Nucleus accumbens (tissue), 56 donors: ENCODE measurements around the gene RHEX.
"Not testable (repeated sequence)": the region's sequence is repeated elsewhere in the genome, so short reads cannot be mapped to it uniquely, and the experiment has no call there.

Experiments
- DNase-seq, 56 donors: peaks; one replicate each; lab custom pipeline; 2025; lab: John Stamatoyannopoulos, UW

RHEX gene

DNA sequence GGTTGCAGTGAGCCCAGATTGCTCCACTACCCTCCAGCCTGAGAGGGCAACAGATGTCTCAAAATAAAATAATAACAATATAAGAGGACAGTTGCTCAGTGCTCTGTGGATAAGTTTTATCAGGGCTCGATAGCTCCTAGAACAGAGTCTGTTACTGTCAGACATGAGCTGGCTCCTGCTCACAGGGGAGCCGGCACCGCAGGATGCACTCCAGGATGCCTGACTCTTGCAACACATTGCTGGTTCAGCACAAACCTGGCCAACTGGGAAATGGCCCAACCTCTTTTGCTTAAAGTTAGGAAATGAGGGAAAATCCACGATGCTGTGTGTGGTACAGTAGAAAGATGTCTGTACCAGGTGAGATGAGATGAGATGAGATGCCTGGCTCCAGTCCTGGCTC, 23.5 kb upstream of the RHEX start:
- no peak for DNase-seq

DNA sequence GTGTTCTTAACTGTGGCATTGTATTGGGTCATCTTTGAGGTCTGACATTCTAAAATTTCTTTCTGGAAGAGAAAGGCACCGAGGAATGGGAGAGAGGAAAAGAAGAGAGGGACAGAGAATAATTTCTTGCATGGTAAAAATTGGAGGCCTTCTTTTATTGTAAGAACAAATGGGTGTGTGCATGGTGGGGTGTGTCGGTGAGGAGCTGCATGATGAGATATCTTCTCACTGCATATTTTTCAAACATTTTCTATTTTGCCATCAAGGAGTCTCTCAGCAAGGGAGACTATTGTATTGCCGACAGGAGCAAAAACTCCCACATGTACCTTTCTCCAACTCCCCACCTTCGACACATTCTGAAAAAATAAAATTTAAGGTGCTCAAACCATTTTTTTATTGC, 22.8 kb upstream of the RHEX start:
- no peak for DNase-seq

DNA sequence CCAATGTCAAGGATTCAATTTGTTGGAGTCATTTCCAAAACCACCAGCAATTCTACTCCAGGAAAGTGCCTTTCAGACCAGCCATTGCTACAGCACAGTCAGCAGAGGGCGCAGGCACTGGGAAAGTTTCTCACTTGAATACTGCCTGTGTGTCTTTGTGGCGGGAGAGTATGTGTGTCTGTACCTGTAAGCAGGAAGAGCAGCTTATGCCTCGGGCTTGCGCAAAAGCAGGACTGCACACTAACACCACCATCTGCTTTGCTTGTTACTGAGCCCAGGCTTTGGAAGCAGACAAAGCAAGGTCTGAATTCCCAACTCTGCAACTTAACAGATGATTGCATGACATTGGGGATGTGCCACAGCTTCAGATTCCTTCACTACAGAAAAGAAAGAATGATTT, 22.3 kb upstream of the RHEX start:
- DNase-seq: peak in 43 of 56 donors; percentile 4 to 78 (median 41)

DNA sequence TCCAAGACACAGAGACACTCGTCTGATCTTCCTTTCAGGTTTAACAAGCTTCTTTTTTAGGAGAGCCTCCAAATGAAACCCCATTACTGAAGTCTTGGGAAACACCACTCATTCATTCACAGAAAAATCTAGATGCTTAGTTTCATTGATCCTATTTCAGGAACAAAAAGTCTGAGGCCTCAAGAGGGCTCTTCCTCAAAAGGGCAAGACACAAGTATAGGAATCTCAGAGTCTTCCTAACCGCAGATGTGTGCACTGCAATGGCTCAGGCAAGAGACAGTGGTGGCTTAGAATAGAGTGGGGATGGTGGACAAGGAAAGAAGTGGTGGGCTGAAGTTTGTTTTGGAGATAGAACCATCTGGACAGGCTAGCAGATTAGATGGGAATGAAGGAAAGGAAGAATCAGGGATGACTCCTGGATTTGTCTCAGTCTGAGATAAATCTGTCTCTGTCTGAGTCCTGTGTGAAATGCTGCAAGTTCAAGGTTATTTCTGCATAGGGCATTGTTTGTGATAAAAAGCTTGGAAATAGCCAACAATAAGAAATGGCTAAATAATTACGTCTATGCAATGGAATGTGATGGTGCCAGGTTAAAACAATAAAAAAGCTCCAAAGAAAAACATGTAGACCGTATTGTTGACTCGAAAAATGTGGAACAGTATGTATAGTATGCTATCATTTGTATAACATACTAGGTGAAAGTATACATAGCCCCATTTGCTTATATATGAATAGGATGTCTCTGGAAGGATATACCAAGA, 20.4 kb upstream of the RHEX start:
- no peak for DNase-seq

DNA sequence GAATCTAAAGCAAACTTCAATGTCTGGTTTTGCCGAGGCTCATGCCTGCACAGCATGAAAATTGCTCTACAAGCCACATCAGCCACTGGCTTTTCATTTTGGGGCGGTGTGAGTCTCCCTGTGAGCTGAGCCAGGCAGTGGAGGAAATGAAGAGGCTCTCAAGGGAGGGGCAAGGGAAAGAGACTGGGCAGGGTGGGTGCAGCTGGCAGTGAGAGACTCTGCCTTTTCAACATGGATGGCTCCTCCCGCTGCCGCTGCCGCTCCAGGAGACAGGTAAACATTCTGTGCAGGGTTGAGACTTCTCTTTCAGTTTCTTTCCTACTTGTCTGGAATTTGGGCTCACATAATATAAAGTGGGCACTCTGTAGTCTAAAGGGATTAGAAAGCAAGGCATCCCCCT, 17.9 kb upstream of the RHEX start:
- DNase-seq: no peak

DNA sequence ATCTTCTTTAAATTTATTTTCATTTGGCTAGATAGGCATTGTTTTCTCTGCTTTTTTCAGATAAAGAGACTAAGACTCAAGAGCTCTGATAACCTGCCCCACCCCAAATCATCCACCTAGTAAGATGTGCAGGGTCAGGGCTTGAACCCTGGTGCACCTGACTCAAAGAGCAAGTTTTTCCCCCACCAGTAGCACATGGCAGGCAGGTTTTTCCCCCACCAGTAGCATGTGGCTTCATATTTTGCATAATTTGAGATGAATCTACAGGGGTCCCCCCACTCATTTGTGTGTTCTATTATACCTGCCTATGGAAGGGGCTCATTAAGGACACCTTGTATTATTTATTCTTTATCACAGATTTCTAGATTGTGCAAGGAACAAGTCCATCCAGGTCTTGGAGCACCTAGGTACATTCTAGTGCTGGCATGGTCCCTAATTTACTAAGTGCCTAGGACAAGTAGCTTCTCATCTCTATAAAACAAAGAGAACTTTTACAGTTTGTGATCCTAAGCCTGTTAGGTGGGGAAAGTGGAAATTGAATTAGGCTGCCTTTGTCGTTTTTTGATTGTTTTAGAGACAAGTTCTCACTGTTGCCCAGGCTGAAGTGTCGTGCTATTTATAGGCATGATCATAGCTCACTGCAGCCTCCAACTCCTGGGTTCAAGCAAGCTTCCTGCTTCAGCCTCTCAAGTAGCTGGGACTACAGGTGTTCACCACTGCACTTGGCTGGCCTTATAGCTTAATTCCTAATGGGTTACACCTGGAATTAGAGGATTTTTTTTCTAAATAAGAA, 16.1 kb upstream of the RHEX start:
- no peak for DNase-seq

DNA sequence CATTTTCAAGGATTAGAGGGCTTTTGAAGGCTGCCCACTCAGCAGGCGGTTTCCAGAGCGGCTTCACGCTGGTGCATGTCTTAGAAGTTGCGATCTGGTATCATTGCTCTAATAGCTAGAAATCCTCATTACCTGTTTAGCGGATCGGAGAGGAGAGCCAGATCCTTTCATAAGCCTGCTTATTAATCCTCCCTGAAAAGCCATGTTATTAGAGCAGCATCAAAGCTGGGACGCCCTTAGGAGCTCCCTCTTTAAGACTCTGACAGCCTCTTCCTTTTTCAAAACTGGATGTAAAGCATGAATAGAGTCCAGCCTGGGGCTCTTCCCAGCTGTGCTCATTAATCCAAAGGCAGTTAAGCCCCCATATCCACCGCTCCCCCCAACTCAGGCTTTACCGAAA, 15.4 kb upstream of the RHEX start:
- no peak for DNase-seq

DNA sequence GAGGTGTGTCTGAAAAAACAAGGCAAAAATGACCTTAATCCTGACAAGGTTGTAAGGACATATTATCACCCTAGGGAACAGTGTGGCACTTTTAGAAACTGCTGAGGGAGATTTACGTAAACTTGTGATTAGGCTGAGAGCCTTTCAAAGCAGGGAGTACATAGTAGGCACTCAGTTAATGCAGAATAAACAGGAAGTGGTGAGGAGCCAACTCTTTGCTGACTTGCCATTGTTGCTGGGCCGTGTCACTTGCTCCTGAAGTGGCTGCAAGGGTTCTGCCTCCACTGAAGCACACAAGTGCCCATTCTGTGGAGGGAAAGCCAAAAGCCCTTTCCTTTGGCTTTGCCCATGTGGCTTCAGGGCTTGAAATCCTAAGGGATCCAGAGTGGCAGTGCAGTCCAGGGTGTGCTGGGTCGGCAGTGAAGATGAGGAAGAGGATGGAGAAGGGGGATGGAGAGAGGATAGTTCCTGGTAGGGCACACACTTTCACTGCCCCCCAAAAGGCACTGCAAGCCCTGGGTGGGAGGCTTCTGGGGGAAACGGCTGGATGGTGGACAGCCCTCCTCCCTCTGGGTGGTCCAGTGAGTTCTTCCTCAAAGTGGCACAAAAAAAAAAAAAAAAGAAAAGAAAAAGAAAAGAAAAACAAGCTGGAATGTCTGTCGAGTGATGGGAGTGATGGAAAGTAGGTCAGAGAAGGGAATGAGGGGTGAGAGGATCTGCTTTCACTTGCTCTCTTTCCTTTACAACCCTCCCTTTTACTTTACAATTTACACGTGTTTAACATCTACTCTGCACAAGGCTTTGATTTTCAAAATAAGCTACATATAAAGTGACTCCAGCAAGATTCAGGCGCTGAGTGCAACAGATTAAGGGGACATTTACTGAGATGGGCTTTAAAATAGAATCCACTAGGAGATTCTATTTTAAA, 13.7 kb upstream of the RHEX start:
- no peak for DNase-seq

DNA sequence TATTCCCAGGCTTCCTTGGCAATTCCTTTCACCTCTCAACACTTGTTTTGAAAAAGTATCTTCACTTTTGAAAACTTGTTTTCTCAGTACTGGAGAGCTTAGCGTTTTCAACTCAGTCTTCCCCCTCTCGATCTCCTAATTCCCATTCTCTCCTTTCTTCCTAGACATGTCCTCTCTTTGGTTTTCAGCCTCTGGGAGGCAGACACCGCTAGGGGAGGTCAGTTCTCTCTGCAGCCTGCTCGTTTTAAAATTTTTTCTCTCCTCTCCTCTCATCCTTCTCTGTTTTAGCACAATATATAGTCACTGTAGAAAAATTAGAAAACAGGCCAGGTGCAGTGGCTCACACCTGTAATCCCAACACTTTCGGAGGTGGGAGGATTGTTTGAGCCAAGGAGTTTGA, 12.6 kb upstream of the RHEX start:
- no peak for DNase-seq

DNA sequence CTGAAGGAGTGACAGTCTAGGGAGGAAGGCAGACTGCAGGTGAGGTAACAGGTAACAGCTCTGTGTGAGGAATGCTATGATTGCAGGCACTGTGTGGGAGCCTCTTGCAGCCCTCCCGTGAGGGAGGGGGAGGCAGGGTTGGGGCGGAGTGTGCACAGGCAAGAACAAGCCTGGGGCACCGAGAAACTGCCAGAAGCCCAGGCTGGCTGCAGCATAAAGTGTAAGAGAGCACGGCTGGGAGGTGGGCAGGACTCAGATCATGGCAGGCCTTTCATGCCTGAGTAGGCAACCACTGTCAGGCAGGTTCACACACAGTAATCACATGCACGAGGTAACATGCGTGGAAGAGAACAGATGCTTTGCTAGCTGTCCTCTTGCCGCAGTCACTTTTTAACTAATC, 11.3 kb upstream of the RHEX start:
- DNase-seq: peak in 5 of 56 donors; percentile 2 to 10 (median 6)

DNA sequence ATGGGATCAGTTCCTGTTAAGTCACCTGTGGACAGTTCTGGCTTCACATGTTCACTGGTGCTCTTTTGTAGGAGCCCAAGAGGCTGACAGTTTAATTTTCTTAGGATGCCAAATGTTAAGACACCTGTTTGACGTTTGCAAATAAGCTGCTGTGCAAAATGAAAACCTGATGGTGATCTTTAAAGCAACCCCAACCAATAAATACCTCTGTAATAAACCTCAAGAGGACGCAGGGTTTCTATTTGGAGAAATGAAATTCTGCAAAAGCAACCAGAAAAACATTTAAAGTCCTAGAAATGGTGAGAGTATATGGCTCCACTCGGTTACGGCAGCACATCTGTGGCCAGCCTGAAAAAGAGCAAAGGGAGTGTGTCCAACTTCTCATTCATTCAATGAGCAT, 5.7 kb upstream of the RHEX start:
- DNase-seq: no peak

DNA sequence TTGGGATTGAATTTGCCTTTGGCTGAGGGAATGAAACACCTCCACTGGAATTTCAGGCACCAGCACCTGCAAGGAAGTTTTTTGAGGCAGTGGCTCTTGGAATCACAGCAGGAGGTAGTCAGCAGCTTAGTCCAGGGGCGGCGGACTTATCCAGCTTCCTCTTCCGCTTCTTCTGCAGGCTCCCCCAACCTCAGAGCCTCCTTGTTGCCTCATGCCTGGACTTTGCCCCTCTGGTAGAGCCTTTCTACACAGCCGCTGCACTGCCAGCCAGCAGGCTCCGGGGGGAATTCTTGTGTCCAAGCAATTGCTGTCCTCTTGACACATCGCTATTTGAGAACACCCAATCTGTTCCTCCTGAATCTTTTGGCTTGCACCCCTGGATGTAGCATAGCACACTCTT, 4.4 kb upstream of the RHEX start:
- no peak for DNase-seq

DNA sequence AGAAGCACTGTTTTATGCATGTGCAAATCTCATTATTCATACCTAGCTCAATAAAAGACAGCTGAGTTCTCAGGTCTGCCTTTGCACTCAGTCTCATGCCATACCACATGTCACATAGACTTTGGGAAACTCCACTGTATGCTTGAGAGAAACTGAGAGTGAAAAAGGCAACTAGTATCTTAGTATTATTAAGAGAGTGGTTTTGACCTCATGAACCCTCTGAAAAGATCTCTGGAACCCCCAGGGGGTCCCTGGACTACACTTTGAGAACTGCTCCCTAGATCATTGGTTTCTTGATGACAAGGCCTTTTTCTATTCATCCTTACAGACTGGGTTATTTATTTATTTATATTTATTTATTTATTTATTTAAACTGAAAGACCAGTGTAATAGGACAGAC, 3.7 kb upstream of the RHEX start:
- no peak for DNase-seq

DNA sequence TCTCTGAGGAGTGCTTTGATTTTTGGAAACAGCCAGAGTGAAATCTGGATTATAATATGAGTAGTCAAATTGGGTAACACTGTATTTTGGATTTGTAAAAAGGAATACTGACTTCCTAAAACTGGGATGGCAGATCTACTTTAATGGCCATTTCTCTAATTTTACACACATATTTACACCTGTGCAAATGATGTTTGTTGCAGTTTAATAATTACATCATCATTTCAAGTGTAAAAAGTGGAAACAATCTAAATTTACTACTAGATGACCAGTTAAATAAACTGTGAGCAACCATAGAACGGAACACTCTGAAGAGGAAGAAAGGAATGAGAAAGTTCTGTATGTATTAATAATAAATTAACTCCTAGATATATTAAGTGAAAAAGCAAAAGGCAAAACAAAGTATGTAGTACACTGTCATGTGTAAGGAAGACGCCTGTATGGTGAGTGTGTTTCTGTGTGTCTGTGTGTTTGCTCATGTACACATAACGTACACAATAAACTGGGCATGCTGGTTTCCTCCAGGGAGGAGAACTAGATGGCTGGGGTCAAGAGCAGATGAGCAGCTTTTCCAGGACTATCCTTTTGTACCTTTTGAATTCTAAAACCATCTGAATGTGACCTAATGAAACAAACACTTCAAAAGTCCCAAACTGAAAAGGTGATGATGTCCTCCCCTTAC, 2.9 kb upstream of the RHEX start:
- DNase-seq: no peak

DNA sequence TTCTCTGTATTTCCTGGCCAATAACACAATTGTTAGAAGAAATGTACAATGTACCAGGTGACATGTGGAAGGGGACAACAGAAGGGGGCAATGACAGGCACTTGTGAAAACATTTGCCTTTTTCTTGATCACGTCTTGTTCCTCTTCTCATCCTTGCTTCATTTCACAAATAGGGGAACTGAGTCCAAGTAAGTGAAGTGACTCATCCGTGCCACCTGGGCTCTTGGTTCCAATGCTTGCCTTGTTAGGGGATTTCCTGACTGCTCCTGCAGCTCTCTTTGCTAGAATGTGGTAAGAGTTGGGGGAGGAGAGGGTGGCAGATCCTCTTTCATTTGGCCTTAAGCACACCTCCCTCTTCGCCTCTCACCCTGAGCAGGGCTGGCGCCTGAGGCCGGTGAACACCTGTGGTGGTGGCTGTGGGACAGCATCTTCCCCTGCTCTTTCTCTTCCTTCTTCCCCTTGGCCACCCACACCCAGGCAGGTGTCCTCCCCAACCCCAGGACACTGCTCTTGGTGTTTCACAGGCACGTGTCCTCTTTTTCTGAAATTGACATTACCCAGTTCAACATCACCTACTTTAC, 2.2 kb upstream of the RHEX start:
- no peak for DNase-seq

DNA sequence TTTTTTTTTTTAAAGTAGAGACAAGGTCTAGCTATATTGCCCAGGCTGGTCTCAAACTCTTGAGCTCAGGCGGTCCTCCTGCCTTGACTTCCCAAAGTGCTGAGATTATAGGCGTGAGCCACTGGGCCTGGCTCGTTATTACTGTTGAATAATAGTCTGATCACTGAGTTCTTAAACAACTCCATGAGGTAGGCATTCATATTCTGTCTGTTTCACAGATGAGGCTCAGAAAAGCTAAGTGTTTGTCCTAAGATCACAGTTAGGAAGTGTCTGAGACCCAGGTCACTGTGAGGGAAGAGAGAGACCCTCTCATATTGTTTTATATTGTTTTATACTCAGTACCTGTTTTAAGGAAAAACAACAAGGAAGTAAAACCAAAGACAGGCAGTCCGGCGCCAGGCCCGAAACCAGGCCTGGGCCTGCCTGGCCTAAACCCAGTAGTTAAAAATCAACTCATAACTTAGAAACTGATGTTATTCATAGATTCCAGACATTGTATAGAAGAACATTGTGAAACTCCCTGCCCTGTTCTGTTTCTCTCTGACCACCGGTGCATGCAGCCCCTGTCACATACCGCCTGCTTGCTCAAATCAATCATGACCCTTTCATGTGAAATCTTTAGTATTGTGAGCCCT, 625 bp upstream of the RHEX start:
- not testable (repeated sequence) for DNase-seq

DNA sequence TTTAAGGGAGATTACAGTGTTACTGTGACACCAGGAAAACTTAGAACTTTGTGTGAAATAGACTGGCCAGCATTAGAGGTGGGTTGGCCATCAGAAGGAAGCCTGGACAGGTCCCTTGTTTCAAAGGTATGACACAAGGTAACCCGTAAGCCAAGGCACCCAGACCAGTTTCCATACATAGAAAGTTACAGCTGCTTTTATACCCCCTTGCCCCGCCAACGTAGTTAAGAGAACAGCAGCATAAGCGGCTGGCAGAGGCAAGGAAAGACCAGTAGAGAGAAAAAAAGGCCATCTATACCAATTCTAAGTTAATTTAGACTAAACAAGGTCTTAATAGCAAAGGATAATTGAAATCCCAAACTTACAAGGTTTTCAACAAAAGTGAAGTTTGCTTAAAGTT, 643 bp downstream of the RHEX start:
- not testable (repeated sequence) for DNase-seq

DNA sequence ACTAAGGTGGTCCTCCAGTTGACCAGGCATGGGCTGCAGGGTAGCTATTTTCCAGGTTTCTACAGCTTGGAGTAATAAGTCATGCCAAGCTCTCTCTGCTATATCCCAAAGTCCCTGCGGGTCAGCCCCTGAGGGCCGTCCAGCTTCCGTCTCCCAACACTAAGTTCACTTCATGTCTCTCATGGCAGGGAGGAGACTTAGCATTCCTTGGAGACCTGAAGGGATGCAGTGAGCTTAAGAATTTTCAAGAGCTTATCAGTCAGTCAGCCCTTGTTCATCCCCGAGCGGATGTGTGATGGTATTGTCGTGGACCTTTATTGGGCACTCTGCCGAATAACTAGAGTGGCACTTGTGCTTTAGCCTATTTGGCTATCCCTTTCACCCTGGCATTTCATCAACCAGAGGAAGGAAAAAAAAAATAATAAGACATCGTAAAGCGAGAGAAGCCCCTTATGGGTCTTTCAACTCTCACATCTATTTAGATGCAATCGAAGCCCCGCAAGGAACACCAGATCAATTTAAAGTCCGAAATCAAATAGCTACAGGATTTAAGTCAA, 2.2 kb downstream of the RHEX start:
- not testable (repeated sequence) for DNase-seq

DNA sequence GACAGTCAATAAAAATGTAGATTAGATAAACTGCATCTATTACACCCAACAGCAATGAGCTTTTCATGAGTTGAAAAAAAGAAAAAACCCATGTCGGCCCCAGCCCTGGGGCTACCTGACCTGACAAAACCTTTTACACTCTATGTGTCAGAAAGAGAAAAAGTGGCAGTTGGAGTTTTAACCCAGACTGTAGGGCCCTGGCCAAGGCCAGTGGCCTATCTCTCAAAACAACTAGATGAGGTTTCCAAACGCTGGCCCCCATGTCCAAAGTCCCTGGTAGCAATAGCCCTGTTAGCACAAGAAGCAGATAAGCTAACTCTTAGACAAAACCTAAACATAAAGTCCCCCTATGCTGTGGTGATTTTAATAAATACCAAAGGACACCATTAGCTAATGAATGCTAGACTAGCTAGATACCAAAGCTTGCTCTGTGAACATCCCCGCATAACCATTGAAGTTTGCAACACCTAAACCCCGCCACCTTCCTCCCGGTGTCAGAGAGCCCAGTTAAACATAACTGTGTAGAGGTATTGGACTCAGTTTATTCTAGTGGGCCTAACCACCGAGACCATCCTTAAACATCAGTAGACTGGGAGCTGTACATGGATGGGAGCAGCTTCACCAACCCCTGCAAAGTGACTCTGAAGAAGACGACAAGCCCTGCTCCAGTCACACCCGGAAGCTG, 2.8 kb downstream of the RHEX start:
- DNase-seq: not testable (repeated sequence)
